ENCODE results near the gene ZMAT3. TPM values are rescaled to one million over a fixed set of nuclear protein-coding genes. Genes with fewer than 3 reads are reported as not detected.

ZMAT3 gene
- total and polyA plus RNA-seq, 2 experiments from 2014 or later = 7.6 to 9.5 TPM

DNA sequence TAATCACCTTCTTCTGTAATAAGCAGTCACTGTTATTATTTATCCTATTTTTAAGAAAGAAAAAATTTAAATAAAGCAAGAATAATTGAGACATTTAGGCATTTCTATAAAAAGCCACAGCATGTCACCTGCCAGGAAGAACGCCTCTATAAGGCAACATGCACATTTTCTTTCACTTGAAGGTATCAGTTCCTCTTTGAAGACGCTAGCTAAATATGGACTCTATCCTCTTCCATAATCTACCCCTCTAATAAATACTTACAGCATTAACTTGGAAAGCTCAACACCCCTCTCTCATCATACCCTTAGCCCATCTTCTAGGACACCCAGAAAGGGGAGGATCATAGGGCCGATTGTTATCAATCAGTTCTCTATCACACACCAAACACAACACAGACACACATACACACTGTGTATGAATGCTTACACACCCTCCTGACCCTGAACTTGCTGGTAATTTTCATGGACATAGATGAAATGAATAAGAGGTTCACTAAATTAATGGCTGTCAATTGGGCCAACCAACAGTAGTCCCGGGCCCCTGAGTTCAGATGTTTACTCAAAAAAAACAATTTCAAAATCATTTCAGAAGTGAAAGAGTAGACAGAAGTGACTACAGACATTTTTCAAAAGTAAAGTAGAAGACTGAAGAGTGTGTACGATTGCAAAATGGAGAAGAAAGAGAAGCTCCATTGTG lies 102.5 kb downstream of the ZMAT3 start:
- no peaks in the 10 kb centered on the region for H3K9me3 ChIP-seq (ENCODE audit: low read depth)
- H3K27me3 ChIP-seq = no peaks in the 10 kb centered on the region
- no peaks in the 10 kb centered on the region for H3K36me3 ChIP-seq
- TF ChIP-seq, protein P1, sequence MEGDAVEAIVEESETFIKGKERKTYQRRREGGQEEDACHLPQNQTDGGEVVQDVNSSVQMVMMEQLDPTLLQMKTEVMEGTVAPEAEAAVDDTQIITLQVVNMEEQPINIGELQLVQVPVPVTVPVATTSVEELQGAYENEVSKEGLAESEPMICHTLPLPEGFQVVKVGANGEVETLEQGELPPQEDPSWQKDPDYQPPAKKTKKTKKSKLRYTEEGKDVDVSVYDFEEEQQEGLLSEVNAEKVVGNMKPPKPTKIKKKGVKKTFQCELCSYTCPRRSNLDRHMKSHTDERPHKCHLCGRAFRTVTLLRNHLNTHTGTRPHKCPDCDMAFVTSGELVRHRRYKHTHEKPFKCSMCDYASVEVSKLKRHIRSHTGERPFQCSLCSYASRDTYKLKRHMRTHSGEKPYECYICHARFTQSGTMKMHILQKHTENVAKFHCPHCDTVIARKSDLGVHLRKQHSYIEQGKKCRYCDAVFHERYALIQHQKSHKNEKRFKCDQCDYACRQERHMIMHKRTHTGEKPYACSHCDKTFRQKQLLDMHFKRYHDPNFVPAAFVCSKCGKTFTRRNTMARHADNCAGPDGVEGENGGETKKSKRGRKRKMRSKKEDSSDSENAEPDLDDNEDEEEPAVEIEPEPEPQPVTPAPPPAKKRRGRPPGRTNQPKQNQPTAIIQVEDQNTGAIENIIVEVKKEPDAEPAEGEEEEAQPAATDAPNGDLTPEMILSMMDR (IDR thresholded peaks at IDR 0.05; ENCODE audit: low read depth, low read length) = no peak
- peaks cover 25% of the 10 kb centered on the region for H3K4me1 ChIP-seq (ENCODE audit: low read depth)
- no peak for DNase-seq (ENCODE audit: low read depth in 1 of 2, low spot score in 1 of 2)
- H3K4me3 ChIP-seq = no peak overlapping the region
- no peak overlapping the region for H3K27ac ChIP-seq

Other genes starting within 250 kb of the ZMAT3 start
- 6.5 and 13.0 TPM in 2 replicates for gene PIK3CA, start 76.5 kb upstream of the ZMAT3 start, total RNA-seq
- gene PIK3CA, start 76.5 kb upstream of the ZMAT3 start, polyA plus RNA-seq = 6.1 and 7.3 TPM in 2 replicates
- 0.46 and 2.7 TPM in 2 replicates for gene KCNMB3, start 179.3 kb upstream of the ZMAT3 start, total RNA-seq
- gene KCNMB3, start 179.3 kb upstream of the ZMAT3 start, polyA plus RNA-seq = 0.54 and 3.2 TPM in 2 replicates

Data from cardiac muscle cell (in vitro differentiated cells and primary cell).